Measurements from ENCODE around the gene OR10A4.
"Not testable (repeated sequence)": the region's sequence is repeated elsewhere in the genome, so short reads cannot be mapped to it uniquely, and the experiment has no call there.

OR10A4 gene

GRCh38 chr11:6900327-6900999 lies 24.0 kb downstream of the OR10A4 start:
- no peak for DNase-seq

GRCh38 chr11:6904804-6905203 lies 28.4 kb downstream of the OR10A4 start:
- not testable (repeated sequence) for DNase-seq

DNA sequence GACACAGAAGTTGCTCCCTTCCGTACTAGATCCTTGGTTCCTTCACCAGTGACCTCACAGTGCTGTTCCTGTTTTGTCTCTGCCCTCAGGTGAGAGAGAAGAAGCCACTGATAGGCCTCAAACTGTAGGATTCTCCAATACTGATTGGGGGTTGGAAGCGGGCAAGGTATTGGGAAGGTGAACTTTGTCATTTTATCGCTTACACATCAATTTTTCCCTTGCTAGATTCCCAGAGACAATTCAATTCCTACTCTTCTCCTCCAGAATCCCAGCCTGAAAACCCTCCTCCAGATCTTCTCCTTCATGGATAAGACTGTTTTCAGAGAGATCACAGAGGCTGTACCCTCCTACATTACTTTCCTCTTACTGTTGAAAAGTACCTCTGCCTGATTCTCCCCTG lies 35.0 kb downstream of the OR10A4 start:
- DNase-seq, result no peak

GRCh38 chr11:6911948-6912347 lies 35.5 kb downstream of the OR10A4 start:
- no peak for DNase-seq

DNA sequence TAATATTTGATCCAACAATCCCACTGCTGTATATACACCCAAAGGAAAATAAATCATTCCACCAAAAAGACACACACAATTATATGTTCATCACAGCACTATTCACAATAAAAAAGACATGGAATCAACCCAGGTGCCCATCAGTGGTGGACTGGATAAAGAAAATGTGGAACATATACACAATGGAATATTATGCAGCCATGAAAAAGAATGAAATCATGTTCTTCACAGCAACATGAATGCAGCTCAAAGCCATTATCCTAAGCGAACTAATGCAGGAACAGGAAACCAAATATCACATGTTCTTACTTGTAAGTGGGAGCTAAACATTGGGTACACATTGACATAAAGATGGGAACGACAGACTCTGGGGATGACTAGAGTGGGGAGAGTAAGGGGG lies 43.3 kb downstream of the OR10A4 start:
- no peak for DNase-seq

DNA sequence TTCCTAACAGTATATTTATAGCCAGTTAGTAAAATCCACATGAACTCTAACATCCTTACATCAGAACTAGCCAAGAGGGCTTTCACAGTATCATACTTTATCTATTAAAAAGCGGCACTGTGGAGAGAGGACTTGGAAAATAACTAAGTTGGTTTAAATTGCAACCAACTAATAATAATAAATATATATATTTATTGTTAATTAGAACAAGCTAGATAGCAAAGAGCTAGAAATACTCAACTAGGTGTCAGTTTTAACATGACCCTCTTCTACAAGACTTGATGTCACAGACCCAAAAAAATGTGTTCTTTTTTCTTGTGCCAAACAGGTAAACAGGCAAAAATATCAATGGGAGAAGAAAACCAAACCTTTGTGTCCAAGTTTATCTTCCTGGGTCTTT lies 44.3 kb downstream of the OR10A4 start, which contains the start of gene OR2D3:
TSS of gene OR2D3 (plus strand) at position 301 of the 400 bp plus-strand sequence. CDS start at position 301, 0 bp downstream.
- no peak for DNase-seq

- DNase-seq, result no peak
Observed at GRCh38 chr11:6925007-6925577, 48.7 kb downstream of the OR10A4 start.

DNA sequence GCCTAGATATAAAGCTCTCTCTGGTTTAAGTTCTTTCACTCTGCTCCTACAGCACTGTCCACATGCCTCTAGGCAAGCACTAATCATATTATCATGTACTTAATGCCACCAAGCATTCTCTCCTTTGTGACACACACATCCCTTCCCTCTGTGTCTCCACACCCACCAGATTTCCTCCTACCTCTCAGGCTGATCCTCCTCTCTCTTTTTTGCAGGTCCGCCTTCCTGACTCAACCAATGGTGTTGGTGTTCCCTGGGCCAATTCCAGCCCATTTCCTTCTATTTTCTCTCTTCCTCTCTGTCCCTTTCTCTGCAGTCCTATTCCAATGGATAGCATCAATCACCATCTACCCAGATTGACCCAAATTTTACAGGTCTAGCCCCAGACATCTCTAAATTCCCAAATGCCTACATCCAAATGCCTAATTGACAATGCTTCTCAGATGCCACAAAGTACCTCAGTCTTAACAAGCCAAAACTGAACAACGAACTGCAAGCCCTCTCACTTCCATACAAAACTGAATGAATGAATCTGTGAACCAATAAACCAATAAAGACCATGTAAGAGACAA lies 49.3 kb downstream of the OR10A4 start:
- DNase-seq, result no peak

DNA sequence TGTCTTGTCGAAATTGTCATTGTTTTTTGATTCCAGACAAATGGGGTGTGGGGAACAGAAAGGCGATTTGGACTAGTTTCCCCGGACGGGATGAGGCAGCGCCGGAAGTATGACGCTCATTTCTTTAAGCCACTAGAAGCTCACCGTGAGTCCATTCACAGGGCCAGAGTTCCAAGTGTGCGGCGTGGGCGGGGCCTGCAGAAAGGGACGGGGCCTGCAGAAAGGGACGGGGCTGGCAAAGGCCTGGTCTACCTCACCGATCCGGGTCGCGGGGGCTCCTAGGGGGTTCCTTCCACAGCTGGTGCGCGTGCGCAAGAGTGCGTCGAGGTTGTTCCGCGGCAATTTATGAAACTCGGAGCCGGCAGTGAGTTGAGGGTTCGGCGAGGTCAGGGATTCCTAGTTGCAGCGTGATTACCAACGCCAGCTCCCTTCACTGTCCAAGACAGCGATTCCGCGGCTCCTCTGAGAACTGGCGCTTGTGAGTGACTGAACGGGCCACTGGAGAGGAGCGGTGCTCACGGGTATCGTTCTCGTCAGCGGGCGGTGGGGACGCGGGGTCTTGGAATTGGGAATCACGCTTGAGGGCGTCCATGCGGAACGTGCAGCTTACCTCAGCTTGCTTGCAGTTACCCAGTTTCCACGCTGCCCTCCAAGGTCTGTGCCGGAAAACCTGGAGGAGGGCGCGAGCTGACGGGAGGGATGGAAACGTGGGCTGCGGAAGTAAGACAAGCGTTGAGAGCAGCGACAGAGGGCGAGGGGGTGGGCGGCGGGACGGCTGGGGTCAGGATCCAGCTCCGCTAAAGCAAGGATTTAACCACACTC lies 50.0 kb downstream of the OR10A4 start, which contains the start of gene ZNF215:
TSS of gene ZNF215 (plus strand) at position 219 of the 822 bp plus-strand sequence. CDS start 5,847 bp downstream, outside the sequence.
- DNase-seq, result peak; percentile 64

- no peak for DNase-seq
Observed at GRCh38 chr11:6927030-6927617, 50.7 kb downstream of the OR10A4 start.

Measured in 8988T (cell line).